ENCODE results near the gene P3R3URF.

Gene P3R3URF

DNA sequence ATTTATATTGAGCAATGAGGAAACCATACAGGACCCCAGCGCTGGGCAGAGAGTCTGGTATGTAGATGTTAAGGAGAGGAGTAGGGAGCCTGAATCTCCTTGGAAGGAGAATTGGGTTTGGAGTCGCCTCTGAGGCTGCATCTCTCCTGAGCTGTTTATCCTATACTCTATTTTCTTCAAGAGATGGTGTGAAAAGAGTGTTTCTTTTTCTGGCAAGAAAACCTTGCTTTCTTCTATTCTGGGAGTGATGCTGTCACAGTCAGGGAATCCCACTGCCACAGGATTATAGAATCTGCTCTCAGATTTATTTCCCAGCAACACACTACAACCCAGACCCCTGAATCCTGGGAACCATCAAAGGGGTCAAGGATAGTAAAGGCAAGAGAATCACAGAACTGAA is 30.1 kb upstream of the P3R3URF start:
- peaks cover 0 to 34% (median 27%) of the 10 kb centered on the region in 4 donors for H3K4me1 ChIP-seq
- H3K36me3 ChIP-seq = peaks cover 0 to 18% (median 0%) of the 10 kb centered on the region in 3 donors
- DNase-seq = no peak
- no peaks in the 10 kb centered on the region for H3K9me3 ChIP-seq
- H3K27me3 ChIP-seq = no peaks in the 10 kb centered on the region
- H3K4me3 ChIP-seq = no peak overlapping the region
- H3K27ac ChIP-seq = peak overlapping the region; percentile 96 to 98
- intact Hi-C loops (cut with DNase I; ENCODE audit: low total_unique reads) = no loop called here
- TF ChIP-seq, protein P1, sequence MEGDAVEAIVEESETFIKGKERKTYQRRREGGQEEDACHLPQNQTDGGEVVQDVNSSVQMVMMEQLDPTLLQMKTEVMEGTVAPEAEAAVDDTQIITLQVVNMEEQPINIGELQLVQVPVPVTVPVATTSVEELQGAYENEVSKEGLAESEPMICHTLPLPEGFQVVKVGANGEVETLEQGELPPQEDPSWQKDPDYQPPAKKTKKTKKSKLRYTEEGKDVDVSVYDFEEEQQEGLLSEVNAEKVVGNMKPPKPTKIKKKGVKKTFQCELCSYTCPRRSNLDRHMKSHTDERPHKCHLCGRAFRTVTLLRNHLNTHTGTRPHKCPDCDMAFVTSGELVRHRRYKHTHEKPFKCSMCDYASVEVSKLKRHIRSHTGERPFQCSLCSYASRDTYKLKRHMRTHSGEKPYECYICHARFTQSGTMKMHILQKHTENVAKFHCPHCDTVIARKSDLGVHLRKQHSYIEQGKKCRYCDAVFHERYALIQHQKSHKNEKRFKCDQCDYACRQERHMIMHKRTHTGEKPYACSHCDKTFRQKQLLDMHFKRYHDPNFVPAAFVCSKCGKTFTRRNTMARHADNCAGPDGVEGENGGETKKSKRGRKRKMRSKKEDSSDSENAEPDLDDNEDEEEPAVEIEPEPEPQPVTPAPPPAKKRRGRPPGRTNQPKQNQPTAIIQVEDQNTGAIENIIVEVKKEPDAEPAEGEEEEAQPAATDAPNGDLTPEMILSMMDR (IDR thresholded peaks at IDR 0.05) = no peak

DNA sequence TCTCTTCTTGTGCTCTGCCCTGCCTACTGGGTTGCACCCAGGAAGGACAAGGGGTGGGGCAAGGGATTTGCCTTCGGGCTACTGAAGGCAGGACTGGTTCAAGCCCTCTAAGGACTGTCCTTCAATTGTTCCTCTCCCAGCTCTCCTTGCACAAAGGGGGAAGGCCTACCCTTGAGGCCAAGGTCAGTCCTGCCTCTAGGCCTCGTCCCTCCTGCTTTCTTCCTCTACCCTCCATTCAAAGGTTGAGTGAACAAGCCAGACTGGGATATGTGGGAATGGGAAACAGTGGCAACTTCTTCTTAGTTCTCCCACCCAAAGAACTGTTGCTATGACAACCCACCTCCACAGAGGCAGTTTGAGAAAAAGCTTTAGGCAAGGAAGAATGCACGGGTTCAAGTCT is 29.5 kb upstream of the P3R3URF start:
- peak overlapping the region; percentile 21 to 94 for H3K4me3 ChIP-seq
- no peaks in the 10 kb centered on the region for H3K9me3 ChIP-seq
- H3K36me3 ChIP-seq = peaks cover 0 to 18% (median 0%) of the 10 kb centered on the region in 3 donors
- no peaks in the 10 kb centered on the region for H3K27me3 ChIP-seq
- intact Hi-C loops (cut with DNase I; ENCODE audit: low total_unique reads) = no loop called here
- peak overlapping the region; percentile 96 to 98 for H3K27ac ChIP-seq
- TF ChIP-seq, protein P1 (IDR thresholded peaks at IDR 0.05) = no peak
- peaks cover 0 to 34% (median 27%) of the 10 kb centered on the region in 4 donors for H3K4me1 ChIP-seq
- no peak for DNase-seq

DNA sequence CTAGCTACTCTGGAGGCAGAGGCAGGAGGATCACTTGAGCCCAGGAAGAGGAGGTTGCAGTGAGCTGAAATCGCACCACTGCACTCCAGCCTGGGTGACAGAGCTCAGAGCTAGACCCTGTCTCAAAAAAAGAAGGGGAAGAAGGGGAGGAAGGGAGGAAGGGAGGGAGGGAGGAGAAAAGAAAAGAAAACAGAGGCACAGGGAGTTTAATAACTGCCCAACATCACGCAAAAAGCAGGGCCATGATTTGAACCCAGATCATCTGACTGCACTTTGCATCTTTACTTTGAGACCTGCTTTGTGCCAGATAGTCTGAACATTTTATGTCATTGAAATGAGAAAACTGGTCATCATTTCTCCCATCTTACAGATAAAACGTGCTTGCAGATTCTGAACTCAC is 28.9 kb upstream of the P3R3URF start:
- intact Hi-C loops (cut with DNase I; ENCODE audit: low total_unique reads) = no loop called here
- TF ChIP-seq, protein P1 (IDR thresholded peaks at IDR 0.05) = no peak
- Histone ChIP-seq H3K4me1 (peaks cover 0 to 34% (median 27%) of the 10 kb centered on the region in 4 donors), H3K9me3 (no peaks in the 10 kb centered on the region), H3K27ac (peak overlapping the region; percentile 96 to 98), H3K36me3 (peaks cover 0 to 18% (median 0%) of the 10 kb centered on the region in 3 donors), H3K4me3 (peak overlapping the region; percentile 94), H3K27me3 (no peaks in the 10 kb centered on the region)
- DNase-seq = no peak

DNA sequence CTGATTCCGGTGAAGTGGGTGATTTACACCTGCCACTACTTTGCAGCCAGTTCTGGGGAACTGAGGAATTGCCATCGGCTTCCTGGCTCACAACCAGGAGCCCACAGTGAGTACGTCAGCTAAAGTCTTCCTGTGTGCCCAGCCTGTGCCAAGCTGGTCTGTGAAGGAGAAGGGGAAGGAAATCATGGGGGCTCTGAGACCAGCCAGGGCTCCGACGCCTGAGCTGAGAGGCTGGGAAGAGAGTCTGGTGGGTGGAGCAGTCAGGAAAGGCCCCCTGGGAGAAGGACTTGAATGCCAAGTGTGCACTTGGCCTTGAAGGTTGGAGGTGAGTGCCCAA is 28.1 kb upstream of the P3R3URF start:
- peaks cover 0 to 18% (median 0%) of the 10 kb centered on the region in 3 donors for H3K36me3 ChIP-seq
- H3K4me3 ChIP-seq = peak overlapping the region; percentile 94
- peak overlapping the region; percentile 96 to 98 for H3K27ac ChIP-seq
- TF ChIP-seq, protein P1 (IDR thresholded peaks at IDR 0.05) = no peak
- H3K4me1 ChIP-seq = peaks cover 0 to 34% (median 27%) of the 10 kb centered on the region in 4 donors
- H3K9me3 ChIP-seq = no peaks in the 10 kb centered on the region
- intact Hi-C loops (cut with DNase I; ENCODE audit: low total_unique reads) = no loop called here
- DNase-seq = peak; percentile 35 to 86
- H3K27me3 ChIP-seq = no peaks in the 10 kb centered on the region

DNA sequence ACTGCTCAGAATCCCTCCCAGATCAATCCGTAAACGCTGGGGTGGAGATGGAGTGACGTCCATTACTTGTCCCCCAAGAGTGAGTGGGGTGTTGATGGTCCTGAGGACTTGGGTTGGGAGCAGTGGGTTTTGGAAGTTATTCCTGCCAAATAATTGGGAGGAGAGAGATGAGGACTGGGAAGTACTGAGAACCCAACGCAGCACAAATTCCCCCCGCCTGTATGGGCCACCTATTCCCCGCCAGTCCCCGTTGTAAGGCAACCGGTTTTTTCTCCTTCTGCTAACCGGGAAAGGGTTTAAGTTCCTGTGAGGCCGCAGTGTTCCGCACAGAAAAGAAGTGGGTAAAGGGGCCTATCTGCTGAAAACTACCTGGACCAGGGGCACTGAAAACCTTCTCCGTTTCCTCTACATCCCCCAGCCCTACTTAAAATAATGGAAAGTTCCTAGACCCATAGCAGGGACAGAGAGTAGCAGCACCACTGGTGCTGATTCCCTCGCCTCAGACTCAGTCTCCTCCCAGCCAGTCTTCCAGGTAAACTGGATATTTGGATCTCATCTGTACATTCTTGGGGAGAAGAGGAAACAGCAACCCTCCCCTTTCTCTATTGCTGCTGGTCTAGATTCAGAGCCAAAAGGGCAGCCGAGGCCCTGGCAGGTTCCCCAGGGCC is 27.6 kb upstream of the P3R3URF start:
- H3K9me3 ChIP-seq = no peaks in the 10 kb centered on the region
- H3K4me3 ChIP-seq = peak overlapping the region; percentile 94
- TF ChIP-seq, protein P1 (IDR thresholded peaks at IDR 0.05) = no peak
- peaks cover 0 to 39% (median 31%) of the 10 kb centered on the region in 4 donors for H3K4me1 ChIP-seq
- no peak for DNase-seq
- H3K36me3 ChIP-seq = peaks cover 0 to 14% (median 0%) of the 10 kb centered on the region in 3 donors
- H3K27me3 ChIP-seq = no peaks in the 10 kb centered on the region
- intact Hi-C loops (cut with DNase I; ENCODE audit: low total_unique reads) = no loop called here
- peak overlapping the region; percentile 96 to 98 for H3K27ac ChIP-seq
